Left lobe of liver (tissue), 2 donors: Measurements from ENCODE around the gene IRF7. TPM values are rescaled to one million over a fixed set of nuclear protein-coding genes. Genes with fewer than 3 reads are reported as not detected.

Source experiments
- ATAC-seq: fragments of 200-7000 bp; cut with Tn5 transposase; one replicate; pipeline ENCODE4 v1.9.1; 2020; ENCODE audit warnings: mild to moderate bottlenecking, moderate library complexity
- DNase-seq: peaks from one replicate; pipeline ENCODE4 v3.0.0-alpha.2; 2020; ENCODE audit warnings: low spot score
- total RNA-seq: library from RNA; stranded (reverse); gene quantifications from one replicate; pipeline ENCODE4 v1.2.1, GENCODE V29; 2021
- donor health status: DM: no; HTN: no; CAD: no; lungs with moderate emphysema.
- donor health status: DM: no; HTN: yes; CAD: no.

Gene IRF7
- total RNA-seq, 1 donor from 2014 or later, result 38.5 TPM

DNA sequence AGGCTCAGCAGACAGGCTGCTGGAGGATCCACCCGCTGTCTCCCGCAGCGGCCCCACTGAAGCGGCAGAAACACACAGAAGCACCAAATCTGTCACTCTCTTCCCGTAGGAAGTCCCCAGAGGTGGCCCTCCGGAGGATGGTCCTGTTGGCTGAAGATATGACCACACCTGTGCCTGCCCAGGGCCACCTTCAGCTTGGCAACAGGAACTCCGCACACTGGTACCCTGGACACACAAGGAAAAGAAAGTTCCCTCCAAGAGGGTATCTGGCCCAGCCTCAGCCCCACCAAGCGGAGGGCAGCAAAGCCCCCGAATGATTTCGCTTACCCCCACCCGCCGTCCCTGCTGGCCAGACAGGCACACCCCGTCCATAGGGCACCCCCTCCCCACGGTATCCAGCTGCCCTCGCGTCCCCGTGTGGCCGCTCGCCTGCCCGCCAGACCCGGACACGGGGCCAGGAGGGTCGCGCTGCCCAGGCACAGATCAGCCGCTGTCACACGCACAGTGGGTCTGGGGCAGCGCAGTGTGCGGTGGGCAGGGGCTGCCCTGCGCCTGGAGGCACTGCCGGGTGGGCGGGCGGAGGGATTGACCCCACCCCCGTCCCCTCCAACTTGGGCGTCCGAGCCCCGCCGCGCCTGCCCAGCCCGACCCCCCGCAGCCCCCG is 48.0 kb downstream of the IRF7 start:
- DNase-seq, result no peak
- ATAC-seq, result no peak

DNA sequence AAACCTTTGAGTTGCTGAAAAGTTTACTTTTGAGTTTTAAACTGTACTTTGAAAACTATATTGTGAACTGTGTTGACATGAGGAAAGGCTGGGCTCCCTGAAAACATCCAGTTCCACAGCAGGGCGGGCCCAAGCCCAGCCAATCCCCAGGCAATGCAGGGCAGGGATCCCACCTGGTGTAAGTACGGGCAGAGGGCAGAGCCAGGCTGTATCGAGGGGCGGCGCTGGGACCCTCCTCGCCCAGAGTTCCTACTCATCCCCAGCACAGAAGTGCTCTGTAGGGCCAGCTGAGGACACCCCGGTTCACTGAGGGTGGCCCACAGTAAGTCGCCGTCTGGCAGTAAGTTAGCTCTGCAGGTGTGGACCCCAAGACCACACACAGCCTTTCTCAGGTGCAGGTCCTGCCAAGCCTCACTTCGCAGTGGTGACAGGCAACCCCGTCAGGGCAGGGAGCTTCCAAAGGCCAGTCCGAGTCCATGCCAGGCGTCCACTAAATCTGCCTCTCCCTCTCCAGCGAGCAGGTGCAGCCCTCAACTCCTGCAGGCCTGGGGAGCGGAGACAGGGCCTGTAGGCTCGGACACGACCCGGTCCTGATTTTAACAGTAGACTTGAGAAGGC is 48.6 kb downstream of the IRF7 start:
- no peak for DNase-seq

GRCh38 chr11:565921-566509 is 49.7 kb downstream of the IRF7 start:
- ATAC-seq (no peak), DNase-seq (no peak)

More for the DNA sequence above, 48.6 kb downstream of the IRF7 start:
- peak; percentile 17 for ATAC-seq

GRCh38 chr11:563812-564578 is 51.8 kb downstream of the IRF7 start:
- DNase-seq (no peak), ATAC-seq (no peak)

DNA sequence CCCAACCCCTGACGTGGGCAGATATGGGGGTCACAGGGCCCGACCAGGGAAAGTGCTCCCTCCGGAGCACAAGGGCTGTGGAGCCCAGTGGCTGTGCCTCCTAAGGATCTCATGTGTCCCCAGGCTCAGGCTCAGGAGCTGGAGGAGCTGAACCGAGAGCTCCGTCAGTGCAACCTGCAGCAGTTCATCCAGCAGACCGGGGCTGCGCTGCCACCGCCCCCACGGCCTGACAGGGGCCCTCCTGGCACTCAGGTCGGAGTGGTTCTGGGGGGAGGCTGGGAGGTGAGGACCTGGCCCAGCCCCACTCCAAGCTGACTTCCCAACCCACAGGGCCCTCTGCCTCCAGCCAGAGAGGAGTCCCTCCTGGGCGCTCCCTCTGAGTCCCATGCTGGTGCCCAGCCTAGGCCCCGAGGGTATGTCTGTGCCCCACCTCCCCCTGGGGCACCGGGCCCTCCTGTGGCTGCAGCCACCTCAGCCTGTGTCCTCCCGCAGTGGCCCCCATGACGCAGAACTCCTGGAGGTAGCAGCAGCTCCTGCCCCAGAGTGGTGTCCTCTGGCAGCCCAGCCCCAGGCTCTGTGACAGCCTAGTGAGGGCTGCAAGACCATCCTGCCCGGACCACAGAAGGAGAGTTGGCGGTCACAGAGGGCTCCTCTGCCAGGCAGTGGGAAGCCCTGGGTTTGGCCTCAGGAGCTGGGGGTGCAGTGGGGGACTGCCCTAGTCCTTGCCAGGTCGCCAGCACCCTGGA is 52.5 kb downstream of the IRF7 start:
- DNase-seq (no peak), ATAC-seq (no peak)

Other genes with a start within 250 kb of the IRF7 start
- gene B4GALNT4, start 246.5 kb downstream of the IRF7 start, total RNA-seq, result 0.28 TPM
- 1.2 TPM for gene PKP3, start 221.7 kb downstream of the IRF7 start, total RNA-seq
- gene SIGIRR, start 201.0 kb downstream of the IRF7 start, total RNA-seq, result 96.2 TPM
- 0.83 TPM for gene ANO9, start 173.9 kb downstream of the IRF7 start, total RNA-seq
- gene PTDSS2, start 165.7 kb downstream of the IRF7 start, total RNA-seq, result 10.2 TPM
- 85.4 TPM for gene RNH1, start 108.7 kb downstream of the IRF7 start, total RNA-seq
- 12.9 TPM for gene HRAS, start 80.4 kb downstream of the IRF7 start, total RNA-seq
- 0.93 TPM for gene LRRC56, start 78.4 kb downstream of the IRF7 start, total RNA-seq
- gene LMNTD2, start 55.2 kb downstream of the IRF7 start, total RNA-seq, result 13.4 TPM
- gene RASSF7, start 55.0 kb downstream of the IRF7 start, total RNA-seq, result 36.6 TPM
- gene PHRF1, start 39.5 kb downstream of the IRF7 start, total RNA-seq, result 25.4 TPM
- 64.8 TPM for gene CDHR5, start 9.0 kb upstream of the IRF7 start, total RNA-seq
- 0.81 TPM for gene SCT, start 11.2 kb upstream of the IRF7 start, total RNA-seq
- gene DRD4, start 21.3 kb upstream of the IRF7 start, total RNA-seq, result 0.68 TPM
- 14.8 TPM for gene DEAF1, start 79.3 kb upstream of the IRF7 start, total RNA-seq
- 16.8 TPM for gene TMEM80, start 79.9 kb upstream of the IRF7 start, total RNA-seq
- gene EPS8L2, start 90.3 kb upstream of the IRF7 start, total RNA-seq, result 190 TPM
- 147 TPM for gene TALDO1, start 131.5 kb upstream of the IRF7 start, total RNA-seq
- gene GATD1, start 161.5 kb upstream of the IRF7 start, total RNA-seq, result 31.7 TPM
- gene CEND1, start 174.1 kb upstream of the IRF7 start, total RNA-seq, result 0.43 TPM
- 51.4 TPM for gene SLC25A22, start 182.3 kb upstream of the IRF7 start, total RNA-seq
- 14.9 TPM for gene PIDD1, start 189.3 kb upstream of the IRF7 start, total RNA-seq
- gene RPLP2, start 194.0 kb upstream of the IRF7 start, total RNA-seq, result 511 TPM
- 107 TPM for gene PNPLA2, start 203.0 kb upstream of the IRF7 start, total RNA-seq
- gene CRACR2B, start 212.0 kb upstream of the IRF7 start, total RNA-seq, result 3.5 TPM
- 120 TPM for gene CD151, start 217.0 kb upstream of the IRF7 start, total RNA-seq
- gene POLR2L, start 226.6 kb upstream of the IRF7 start, total RNA-seq, result 81.5 TPM
- gene TSPAN4, start 226.9 kb upstream of the IRF7 start, total RNA-seq, result 17.1 TPM